Heart right ventricle (tissue), 16 donors: ENCODE measurements around the gene AGT. TPM values are rescaled to one million over a fixed set of nuclear protein-coding genes. Genes with fewer than 3 reads are reported as not detected.

ENCODE experiments used
- ATAC-seq, 8 donors: fragments of 200-7000 bp; cut with Tn5 transposase; one replicate each; pipeline ENCODE4 v1.9.1; 2020; ENCODE audit warnings: mild to moderate bottlenecking in 8 of 8, moderate library complexity in 8 of 8, moderate number of reproducible peaks in 1 of 8
- DNase-seq, 2 donors: peaks; one replicate each; pipeline ENCODE4 v3.0.0-alpha.2; 2020
- H3K27ac ChIP-seq, 10 donors: fragments of 200-600 bp; sonication (generic) in 2 of 10; one replicate each; pipeline versions ENCODE4 v1.5.0 to v1.8.0; 2020 to 2022; ENCODE audit warnings: mild to moderate bottlenecking in 3 of 10
- H3K27me3 ChIP-seq, 7 donors: fragments of 200-600 bp; one replicate each; pipeline ENCODE4 v1.8.0; 2021 to 2022; ENCODE audit warnings: mild to moderate bottlenecking in 2 of 7
- H3K36me3 ChIP-seq, 9 donors: fragments of 200-600 bp; sonication (generic) in 1 of 9; one replicate each; pipeline versions ENCODE4 v1.5.0 to v1.8.0; 2020 to 2022; ENCODE audit warnings: mild to moderate bottlenecking in 2 of 9
- H3K4me1 ChIP-seq, 9 donors: fragments of 200-600 bp; sonication (generic) in 1 of 9; one replicate each; pipeline versions ENCODE4 v1.5.0 to v1.8.0; 2020 to 2022; ENCODE audit warnings: mild to moderate bottlenecking in 4 of 9
- H3K4me3 ChIP-seq, 10 donors: fragments of 200-600 bp; sonication (generic) in 2 of 10; one replicate each; pipeline versions ENCODE4 v1.5.0 to v1.8.0; 2020 to 2022; ENCODE audit warnings: mild to moderate bottlenecking in 7 of 10, moderate library complexity in 2 of 10
- H3K9me3 ChIP-seq, 11 donors: fragments of 200-600 bp in 10 of 11; sonication (generic) in 2 of 11; one replicate each; pipeline versions ENCODE4 v1.5.0 to v1.8.0; 2013 to 2022; ENCODE audit warnings: mild to moderate bottlenecking in 2 of 11, control low read depth in 1 of 11, moderate library complexity in 1 of 11
- WGBS, 2 donors: extraction: QIAGEN DNeasy Blood & Tissue Kit; methylation state at CpG; one replicate each; pipeline ENCODE4 v1.1.7; 2013; ENCODE audit warnings: inconsistent platforms in 1 of 2; 5-methylcytosine and 5-hydroxymethylcytosine counted together
- intact Hi-C, 10 donors: fragments of 100-400 bp; cut with DNase I; formaldehyde crosslinking; loops; one replicate each; pipeline versions ENCODE4 v1.11.1 to v1.14.2; 2022
- polyA plus RNA-seq, 2 donors: library from polyadenylated mRNA; stranded (reverse); fragments of 200-250 nt; gene quantifications; one replicate each; pipeline ENCODE4 v1.2.3, GENCODE V29; 2013
- total RNA-seq, 10 donors: library from RNA; stranded (reverse); fragmentation: NEBNext Ultra II Directional in 3 of 10; extraction: Animal tissue kit (Norgen Biotek cat#: 25700) in 3 of 10; gene quantifications; one replicate each; pipeline versions ENCODE4 v1.2.1 to v1.2.4, GENCODE V29; 2021 to 2023
- TF ChIP-seq, protein P1 (sequence below), 9 donors: fragments of 200-600 bp; sonication (generic) in 2 of 9; IDR thresholded peaks; one replicate each; pipeline versions ENCODE4 v1.5.0 to v1.8.0; 2021 to 2022; ENCODE audit warnings: antibody characterized with exemption in 9 of 9, mild to moderate bottlenecking in 5 of 9, moderate library complexity in 1 of 9
- donor health status: Arrhythmogenic right ventricular cardiomyopathy.
- donor health status: ischemic (EF 13 %, LVEDD 7.1; RV severe dilation, severe dysfunction).
- donor health status: healthy with polysubstance abuse.
- donor health status: DM: no; HTN: yes; CAD: no.
- donor health status: DM: no; HTN: no; CAD: no.
- donor health status: ischemic (EF 25% LVEDD 6.9; RV normal size, moderate dysfunction).
- donor health status: ischemic (EF 25% LVEDD 5.7; RV mildly dilated, moderate dysfunction).
- donor health status: healthy.
- donor health status: DM: yes; HTN: yes; CAD: no.
- donor health status: Ischemic cardiomyopathy.
- donor health status: ischemic (EF 35%, LVEDD 5.7; RV mildly dilated, moderate dysfunction).
- donor health status: nonischemic (EF 11% LVEDD 7.7; RV severe dilation, severe dysfunction).
- donor health status: DM: yes; HTN: yes; CAD: no.
- donor health status: PGD.
- donor health status: ischemic (EF 29% LVEDD 5.4; RV normal size, mild dysfunction).
- donor health status: nonischemic (EF 23%, LVEDD 6.1; RV moderate dilation, normal function).

AGT gene
- total and polyA plus RNA-seq, 12 donors = 44.2 to 94.7 (median 63.3) TPM

DNA sequence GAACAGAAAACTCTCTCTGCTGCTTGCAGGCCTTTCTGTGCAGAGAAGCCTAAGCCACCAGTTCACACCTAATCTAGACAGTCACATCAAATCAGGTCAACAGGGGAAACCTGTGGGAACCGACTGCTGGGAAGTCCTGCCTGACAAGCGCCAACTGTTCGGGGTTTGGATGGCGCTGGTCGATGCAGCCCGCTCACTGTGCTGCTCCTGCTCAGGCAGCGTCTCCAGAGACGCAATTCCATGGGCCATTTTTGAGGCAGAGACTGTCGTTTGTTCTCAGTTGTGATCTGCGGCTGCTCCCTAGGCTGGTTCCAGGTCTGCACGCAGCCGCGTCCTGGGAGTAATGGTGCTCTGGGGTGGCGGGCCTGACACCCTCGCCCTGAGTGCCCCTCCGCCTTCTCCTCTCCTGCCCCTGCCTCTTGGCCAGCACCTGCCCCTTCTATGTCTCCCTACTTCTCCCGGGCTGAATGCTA, 1.4 kb downstream of the AGT start:
- Histone ChIP-seq H3K9me3 (no peaks in the 10 kb centered on the region), H3K27me3 (no peaks in the 10 kb centered on the region), H3K27ac (peak overlapping the region in 7 of 10 donors; percentile 24 to 89 (median 77)), H3K4me3 (peak overlapping the region in 9 of 10 donors; percentile 26 to 63 (median 55)), H3K4me1 (peaks cover 0 to 71% (median 20%) of the 10 kb centered on the region in 9 donors), H3K36me3 (peaks cover 0 to 23% (median 0%) of the 10 kb centered on the region in 9 donors)
- ATAC-seq (no peak), DNase-seq (no peak)
- intact Hi-C loops = loop anchor here in 3 of 10 donors (5.0 kb wide), 2 partner anchors 40 to 60 kb away; no protein-coding TSS in a partner anchor
- TF ChIP-seq, protein P1, sequence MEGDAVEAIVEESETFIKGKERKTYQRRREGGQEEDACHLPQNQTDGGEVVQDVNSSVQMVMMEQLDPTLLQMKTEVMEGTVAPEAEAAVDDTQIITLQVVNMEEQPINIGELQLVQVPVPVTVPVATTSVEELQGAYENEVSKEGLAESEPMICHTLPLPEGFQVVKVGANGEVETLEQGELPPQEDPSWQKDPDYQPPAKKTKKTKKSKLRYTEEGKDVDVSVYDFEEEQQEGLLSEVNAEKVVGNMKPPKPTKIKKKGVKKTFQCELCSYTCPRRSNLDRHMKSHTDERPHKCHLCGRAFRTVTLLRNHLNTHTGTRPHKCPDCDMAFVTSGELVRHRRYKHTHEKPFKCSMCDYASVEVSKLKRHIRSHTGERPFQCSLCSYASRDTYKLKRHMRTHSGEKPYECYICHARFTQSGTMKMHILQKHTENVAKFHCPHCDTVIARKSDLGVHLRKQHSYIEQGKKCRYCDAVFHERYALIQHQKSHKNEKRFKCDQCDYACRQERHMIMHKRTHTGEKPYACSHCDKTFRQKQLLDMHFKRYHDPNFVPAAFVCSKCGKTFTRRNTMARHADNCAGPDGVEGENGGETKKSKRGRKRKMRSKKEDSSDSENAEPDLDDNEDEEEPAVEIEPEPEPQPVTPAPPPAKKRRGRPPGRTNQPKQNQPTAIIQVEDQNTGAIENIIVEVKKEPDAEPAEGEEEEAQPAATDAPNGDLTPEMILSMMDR (IDR thresholded peaks at IDR 0.05) = no peak
- WGBS, 2 donors = 87 to 89% methylated on average over 17 of the region's 17 CpGs

DNA sequence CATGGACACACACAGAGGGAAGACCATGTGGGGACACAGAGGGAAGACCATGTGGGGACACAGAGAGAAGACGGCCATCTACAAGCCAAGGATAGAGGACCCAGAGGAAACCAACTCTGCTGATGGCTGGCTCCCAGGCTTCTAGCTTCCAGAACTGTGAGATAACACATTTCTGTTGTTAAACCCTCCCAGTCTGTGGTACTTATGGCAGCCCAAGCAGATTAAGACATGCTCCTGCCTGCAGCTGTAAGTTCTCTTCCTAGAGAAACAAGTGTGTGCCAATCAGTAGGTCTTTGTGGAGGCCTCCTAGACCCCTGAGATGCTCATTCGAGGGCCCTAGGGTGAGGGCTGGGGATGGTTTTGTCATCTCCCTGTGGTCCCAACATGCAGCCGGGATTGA, 2.7 kb downstream of the AGT start:
- Histone ChIP-seq H3K9me3 (no peaks in the 10 kb centered on the region), H3K4me3 (peak overlapping the region in 6 of 10 donors; percentile 1 to 63 (median 56)), H3K27ac (peak overlapping the region in 2 of 10 donors; percentile 15 to 88), H3K4me1 (peaks cover 0 to 72% (median 20%) of the 10 kb centered on the region in 9 donors), H3K36me3 (peaks cover 0 to 31% (median 0%) of the 10 kb centered on the region in 9 donors), H3K27me3 (no peaks in the 10 kb centered on the region)
- TF ChIP-seq, protein P1 (IDR thresholded peaks at IDR 0.05) = no peak
- ATAC-seq (no peak), DNase-seq (no peak)
- intact Hi-C loops = loop anchor here in 3 of 10 donors (5.0 kb wide), 2 partner anchors 41 to 61 kb away; no protein-coding TSS in a partner anchor
- 64 to 73% methylated on average over 3 of the region's 3 CpGs for WGBS, 2 donors

DNA sequence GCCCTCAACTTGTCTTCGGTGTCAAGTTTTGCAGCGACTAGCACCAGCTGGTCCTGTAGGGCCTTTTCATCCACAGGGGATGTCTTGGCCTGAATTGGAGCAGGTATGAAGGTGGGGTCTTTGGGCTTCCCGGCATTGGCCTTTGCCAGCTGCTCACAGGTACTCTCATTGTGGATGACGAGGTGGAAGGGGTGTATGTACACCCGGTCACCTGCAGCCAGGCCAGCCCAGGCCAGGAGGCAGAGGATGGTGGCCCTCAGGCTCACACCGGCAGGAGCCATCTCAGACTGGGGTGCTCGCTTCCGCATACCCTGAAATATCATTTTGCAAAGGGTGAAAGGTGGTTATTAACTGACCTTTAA, 3.4 kb downstream of the AGT start:
- ATAC-seq (no peak), DNase-seq (no peak)
- Histone ChIP-seq H3K36me3 (peaks cover 0 to 38% (median 0%) of the 10 kb centered on the region in 9 donors), H3K4me1 (peaks cover 0 to 72% (median 20%) of the 10 kb centered on the region in 9 donors), H3K4me3 (peak overlapping the region in 5 of 10 donors; percentile 5 to 63 (median 24)), H3K27ac (peak overlapping the region in 1 of 10 donors; percentile 15), H3K27me3 (no peaks in the 10 kb centered on the region), H3K9me3 (no peaks in the 10 kb centered on the region)
- TF ChIP-seq, protein P1 (IDR thresholded peaks at IDR 0.05) = no peak
- intact Hi-C loops = loop anchor here in 3 of 10 donors (5.0 kb wide), 2 partner anchors 42 to 62 kb away; no protein-coding TSS in a partner anchor
- WGBS, 2 donors = 94 to 95% methylated on average over 8 of the region's 8 CpGs

DNA sequence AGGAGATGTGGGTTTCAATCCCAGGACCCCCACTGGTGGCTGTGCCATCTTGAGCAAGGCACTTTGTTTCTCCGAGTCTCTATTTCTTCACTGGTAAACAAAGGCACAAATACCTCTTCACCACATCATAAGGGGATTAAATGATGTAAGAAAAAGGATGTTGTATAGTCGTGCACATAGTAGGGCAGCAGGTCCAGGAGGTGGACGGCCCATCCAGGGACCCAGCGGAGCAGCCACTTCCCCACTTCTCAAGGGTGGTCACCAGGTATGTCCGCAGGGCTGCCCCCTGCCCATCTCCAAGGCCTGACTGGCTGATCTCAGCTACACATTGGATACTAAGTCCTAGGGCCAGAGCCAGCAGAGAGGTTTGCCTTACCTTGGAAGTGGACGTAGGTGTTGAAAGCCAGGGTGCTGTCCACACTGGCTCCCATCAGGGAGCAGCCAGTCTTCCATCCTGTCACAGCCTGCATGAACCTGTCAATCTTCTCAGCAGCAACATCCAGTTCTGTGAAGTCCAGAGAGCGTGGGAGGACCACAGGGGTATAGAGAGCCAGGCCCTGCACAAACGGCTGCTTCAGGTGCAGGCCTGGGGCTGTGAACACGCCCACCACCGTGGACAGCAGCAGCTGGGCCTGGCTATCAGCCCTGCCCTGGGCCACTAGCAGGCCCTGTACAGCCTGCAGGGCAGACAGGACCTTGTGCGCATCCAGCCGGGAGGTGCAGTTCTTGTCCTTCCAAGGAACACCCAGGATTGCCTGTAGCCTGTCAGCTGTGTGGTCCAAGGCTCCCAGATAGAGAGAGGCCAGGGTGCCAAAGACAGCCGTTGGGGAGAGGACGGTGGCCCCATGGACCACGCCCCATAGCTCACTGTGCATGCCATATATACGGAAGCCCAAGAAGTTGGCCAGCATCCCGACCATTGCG, 4.0 kb downstream of the AGT start:
- WGBS, 2 donors = 75 to 78% methylated on average over 18 of the region's 18 CpGs
- intact Hi-C loops = loop anchor here in 3 of 10 donors (5.0 kb wide), 2 partner anchors 42 to 62 kb away; no protein-coding TSS in a partner anchor
- H3K4me3 ChIP-seq = peak overlapping the region in 7 of 10 donors; percentile 5 to 63 (median 21)
- peaks cover 0 to 45% (median 0%) of the 10 kb centered on the region in 9 donors for H3K36me3 ChIP-seq
- ATAC-seq (no peak), DNase-seq (no peak)
- peak overlapping the region in 1 of 10 donors; percentile 8 for H3K27ac ChIP-seq
- TF ChIP-seq, protein P1 (IDR thresholded peaks at IDR 0.05) = no peak
- no peaks in the 10 kb centered on the region for H3K9me3 ChIP-seq
- peaks cover 0 to 71% (median 20%) of the 10 kb centered on the region in 9 donors for H3K4me1 ChIP-seq
- H3K27me3 ChIP-seq = no peaks in the 10 kb centered on the region
